ENCODE measurements around the gene CCDC138.

CCDC138 gene

DNA sequence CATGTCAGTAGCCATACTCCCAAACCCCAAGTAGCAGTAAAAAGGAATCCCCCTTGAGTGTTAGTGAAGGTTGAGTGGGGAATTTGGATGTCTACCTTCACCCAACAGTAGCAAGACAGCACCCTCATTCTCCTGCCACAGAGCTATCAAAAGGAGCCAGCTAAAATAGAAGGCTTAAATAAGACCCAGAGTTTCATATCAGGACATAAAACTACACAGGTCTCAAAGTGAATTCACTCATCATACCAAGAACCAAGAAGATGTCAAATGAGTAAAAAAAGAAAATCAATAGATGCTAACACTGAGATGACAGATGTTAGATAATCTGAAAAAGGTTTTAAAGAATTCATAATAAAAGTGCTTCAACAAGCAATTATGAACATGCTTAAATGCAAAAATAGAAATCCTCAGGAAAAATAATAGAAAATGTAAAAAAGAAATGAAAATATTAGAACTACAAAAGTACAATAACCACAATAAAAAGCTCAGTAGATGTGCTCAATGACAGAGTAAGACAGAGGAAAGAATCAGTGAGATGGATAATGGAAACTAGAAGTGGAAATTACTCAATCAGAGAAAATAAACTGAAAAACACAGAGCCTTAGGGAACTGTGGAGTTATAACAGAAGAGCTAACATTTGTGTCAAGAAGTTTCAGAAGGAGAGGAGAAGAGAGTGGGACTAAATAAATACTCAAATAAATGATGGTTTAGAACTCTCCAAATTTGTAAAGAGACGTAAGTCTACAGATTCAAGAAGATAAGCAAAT lies 111.9 kb downstream of the CCDC138 start:
- ATAC-seq, result no peak

DNA sequence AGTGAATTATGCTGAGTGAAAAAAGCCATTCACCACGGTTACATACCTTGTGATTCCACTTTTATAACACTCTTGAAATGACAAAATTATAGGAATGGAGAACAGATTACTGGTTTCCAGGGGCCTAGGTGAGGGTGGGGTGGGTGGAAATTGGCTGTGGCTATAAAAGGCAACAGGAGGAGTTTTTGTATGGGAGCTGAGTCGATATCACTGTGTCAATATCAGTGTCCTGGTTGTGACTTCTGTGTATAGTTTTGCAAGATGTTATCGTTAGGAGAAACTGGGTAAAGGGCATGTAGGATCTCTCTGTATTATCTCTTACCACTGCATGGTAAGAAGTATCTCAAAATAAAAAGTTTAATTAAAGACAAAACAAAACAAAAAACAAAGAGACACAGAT lies 118.1 kb downstream of the CCDC138 start:
- ATAC-seq, result no peak

DNA sequence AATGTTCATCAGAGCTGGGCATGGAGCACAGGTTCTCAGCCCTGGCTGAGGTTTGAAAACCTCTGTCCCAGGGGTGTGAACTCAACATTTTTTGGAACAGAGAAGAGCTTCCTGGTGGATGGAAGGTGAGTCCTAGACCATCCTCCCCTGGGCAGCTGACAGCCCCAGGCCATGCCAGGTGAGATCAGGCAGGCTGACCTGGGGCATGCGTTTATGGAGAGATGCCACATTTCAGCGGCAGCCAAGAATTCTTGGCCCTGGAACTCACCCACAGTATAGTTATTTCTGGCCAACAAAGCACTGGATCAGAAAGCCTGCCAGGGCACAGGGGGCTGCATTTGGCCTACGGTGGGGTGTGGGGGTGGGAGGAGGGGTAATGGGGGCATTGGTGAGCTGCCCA lies 118.6 kb downstream of the CCDC138 start:
- ATAC-seq, result no peak

DNA sequence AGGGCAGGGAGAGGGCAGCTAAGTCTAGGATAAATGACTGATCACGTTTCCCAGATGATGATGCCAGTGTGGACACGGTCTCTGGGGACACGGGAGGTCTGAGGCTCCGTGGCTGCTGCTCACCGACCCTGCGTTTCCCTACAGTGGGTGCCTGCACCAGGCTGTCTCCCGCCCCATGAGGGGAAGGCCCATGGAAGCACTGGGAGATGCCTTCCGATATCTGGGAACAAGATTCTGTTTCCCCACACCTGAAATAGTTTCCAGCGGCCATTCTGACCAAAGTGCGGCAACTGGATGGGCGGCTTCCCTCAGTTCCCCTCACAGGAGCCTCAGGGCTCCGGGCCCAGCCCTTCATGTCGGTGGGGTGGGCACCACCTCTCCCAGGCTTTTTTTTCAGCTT lies 119.3 kb downstream of the CCDC138 start:
- no peak for ATAC-seq

DNA sequence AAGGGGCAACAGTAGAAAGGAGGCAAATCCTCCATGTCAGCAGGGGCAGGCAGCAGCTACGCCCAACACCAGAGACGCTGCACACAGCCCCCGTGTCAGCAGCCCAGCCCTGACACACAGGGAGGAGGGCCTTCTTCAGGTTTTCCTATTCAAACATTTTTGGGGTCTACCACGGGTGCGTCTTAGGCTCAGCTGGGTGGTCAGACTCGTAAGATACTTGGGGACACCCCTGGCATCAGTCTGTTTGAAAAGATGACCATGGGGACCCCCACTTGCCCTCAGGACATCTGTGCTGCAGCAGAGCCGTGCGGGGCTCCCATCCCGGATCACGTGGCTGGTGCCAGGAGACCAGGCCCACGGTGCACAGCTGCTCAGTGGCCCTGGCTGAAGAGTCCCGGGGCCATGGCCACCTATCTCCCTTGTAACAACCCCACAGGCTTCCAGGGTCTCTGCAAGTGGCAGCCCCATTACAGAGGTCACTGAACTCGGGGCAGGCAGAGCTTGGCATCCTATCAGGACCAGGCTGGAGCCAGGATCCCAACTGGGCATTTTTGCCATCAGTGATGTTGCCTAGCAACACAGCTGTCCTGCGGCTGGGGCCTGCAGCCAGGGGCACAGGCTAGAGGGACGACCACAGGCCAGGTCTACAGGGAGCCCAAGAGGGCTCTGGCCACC lies 120.0 kb downstream of the CCDC138 start:
- no peak for ATAC-seq

DNA sequence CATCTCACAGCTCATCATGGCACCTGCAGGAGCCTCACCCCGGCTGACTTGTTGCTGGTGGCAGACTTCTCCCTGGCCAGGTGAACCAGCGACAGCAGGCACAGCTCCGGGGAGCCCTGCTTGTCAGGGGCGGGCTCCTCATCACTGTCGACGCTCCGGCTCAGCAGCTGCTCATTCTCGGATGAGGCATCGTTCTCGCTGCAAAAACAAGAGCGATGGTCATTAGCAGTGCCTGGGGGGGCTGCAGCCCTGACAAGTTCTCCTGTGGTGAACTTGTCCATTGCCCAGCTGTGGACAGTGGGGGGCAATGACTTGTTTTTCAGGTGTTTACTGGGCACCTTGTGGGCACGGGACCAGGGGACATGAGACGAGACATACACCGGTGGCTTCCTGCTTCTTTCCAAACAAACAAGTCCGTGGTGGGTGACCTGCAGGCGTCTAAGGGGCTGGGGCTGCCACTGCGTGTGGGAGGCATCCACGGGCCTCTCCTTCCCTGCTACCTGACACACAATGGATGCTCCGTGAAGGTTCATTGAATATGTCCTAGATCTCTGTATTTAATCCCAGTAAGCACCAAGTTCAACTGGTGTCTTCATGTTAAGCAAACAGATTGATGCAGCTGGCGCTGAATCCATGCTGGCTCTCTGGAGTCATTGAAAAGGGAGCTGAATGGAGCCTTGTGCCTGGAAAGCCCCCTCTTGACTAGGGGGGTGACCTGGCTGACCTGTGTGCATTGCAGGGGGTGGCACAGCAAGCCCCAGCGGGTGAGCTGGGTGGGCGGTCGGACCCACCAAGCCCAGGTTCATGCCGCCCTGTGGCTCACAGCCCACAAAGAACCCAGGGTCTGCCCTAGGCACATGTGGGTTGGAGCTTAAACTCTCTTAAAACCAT lies 121.5 kb downstream of the CCDC138 start:
- no peak for ATAC-seq

DNA sequence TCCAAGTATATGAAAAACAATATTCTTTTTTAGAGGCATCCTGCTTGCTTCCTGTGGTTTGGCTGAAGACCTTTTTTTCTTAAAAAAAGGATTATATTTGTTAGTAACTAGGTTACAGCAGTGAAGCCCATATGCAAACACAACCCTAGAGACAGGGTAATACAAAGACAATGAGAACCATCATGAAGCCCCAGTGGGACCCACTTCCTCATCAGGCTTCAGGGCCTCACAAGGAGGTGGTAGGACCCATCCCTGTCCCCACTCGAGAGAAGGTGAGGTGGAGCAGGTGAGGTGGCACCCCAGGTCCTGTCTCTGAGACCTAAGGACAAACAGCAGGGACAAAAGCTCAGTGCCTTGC lies 122.1 kb downstream of the CCDC138 start:
- no peak for ATAC-seq

DNA sequence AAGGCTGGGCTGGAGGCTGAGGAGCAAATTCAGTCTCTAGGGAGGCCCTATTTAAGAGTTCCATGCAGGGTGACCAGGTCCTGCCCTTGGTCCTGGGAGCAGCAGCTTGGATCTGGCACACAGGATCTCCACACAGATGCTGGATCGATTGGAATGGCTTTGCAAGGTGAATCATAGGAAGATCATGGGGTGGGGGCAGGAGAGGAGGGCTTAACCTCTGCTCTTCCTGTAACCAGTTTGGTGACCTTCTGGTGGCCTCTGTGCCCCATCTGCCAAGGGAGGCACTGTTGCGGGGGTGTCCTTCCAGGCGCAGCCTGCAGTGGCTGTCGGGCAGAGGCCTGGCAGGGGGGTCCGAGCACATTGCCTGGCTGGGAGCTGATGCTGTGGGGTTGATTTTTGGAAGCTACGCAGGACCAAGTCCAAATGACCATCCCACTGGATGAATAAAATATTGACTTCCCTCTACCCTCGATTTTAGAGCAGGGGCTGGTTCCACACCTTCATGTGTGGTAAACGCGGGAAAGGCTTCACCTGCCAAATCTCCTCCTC lies 122.8 kb downstream of the CCDC138 start:
- ATAC-seq, result no peak

DNA sequence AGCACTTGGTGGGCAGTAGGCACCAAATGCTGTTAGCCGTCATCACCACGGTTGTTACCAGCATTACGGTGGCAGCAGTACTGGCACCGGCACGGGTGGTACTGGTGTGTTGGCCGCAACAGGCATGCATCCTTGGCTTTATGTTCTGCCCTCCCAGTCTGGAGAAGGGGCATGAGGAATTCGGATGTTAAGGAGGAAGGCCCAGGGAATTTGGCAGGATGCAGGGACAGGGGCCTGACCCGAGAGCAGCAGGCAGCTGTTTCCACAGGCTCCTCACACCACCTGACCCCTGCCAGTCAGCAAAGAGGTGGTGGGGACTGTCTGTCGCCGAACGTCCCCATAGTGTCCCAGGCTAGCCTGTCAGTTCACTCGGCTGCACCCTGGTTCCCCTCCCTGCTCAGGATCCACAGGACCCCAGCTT lies 123.5 kb downstream of the CCDC138 start:
- ATAC-seq, result no peak

DNA sequence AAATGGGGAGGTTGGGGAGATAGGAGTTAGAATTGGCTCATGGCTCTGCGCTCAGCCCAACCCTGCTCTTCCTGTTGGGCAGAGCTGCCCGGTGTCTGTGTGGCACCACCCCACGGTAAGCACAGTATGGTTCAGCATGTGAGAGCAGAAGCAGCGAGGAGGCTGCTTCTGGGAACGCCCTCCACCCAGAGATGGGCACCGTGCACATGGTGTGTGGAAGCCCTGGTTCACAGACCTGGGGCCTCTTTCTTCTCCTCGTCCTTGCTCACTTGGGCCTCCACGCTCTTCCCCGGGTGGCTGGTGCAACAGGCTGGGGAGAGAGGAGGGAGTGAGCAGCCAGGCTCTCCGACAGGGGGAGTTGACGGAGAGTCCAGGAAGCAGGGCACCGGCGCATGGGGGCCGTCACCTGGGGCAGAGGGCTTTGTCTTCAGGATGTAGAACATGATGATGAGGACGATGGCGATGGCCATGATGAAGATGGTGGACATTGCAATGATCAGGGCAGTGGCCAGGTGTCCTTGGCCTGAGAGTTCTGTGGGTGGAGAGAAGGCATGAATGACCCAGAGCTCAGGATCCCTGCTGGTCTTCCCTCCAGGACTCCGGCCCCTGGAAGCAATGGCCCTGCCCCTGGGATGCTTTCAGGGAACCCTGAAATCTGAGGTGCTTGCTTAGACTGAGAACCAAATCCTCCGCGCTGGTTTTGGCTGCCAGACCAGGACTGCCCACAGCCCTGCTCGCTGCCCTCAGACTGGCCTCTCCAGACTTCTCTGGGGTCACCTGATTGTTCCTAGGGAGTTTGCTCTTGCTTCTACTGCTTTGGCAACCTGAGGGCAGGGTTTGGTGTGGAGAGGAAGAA lies 124.2 kb downstream of the CCDC138 start:
- ATAC-seq, result no peak

DNA sequence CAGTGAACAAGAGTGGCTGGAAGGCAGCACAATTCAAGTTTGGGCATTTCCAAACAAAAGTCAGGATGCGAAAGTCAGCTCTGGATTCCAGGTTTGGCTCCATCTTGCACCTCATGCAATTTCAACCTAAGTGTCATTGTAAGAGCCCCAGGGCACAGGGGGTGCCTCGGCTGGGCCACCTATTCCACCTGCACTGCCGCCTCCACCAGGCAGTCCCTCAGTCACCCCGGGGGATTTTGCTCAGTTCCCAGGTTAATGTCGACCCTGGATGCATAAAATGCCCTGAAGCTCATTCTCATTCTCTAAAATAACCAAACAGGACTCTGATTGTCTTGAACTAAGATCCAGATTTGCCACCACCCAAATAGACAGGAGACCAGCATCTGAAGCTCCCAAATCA lies 124.8 kb downstream of the CCDC138 start:
- ATAC-seq, result no peak

DNA sequence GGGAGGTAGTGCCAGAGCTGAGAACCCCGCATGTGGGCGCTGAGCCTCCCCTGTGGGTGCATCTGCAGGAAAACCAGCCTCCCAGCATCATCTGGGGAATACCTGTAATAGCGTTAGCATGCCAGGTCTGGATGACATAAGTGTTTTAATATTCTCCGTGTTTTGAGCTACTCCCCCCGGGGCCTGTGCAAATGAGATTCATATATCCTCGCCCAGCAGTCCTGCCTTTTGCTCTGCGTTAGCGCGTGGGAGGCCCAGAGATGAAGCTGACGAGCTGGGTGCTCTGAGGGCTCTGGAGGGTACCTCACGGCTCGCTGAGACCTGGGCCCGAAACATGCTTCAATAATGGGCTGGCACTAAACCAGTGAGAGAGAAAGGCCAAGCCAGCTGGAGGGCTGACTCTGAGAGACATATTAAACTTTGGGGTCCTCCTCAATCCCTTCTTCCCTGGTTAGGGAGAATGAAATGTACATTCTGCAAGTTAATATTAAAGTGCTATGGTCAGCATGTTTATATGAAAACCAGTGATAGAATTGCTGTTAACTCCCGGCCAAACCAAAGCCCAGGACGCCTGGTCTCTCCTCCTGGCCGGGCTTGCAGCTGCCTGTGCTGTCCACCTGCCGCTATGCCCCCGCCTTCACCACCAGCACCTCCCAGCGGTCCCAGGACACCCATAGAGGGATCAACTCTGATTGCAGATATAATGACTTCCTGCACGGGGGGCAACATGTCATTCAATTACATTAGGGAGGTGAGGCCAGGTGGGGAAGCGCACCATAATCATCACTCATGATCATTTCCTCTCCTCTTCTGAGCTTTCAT lies 125.4 kb downstream of the CCDC138 start:
- no peak for ATAC-seq

DNA sequence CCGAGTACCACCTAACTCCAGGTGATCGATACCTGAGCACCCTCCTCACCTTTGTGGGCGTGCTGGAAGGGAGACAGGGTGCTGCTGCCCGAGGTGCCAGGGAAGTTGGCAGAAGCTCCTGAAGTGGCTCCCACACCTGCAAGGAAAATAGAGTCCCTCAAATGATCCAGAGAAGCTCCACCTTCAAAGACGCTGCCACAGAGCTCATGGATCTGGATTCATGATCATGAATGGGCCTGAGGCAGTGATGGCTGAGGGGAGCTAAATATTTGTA lies 126.0 kb downstream of the CCDC138 start:
- no peak for ATAC-seq

DNA sequence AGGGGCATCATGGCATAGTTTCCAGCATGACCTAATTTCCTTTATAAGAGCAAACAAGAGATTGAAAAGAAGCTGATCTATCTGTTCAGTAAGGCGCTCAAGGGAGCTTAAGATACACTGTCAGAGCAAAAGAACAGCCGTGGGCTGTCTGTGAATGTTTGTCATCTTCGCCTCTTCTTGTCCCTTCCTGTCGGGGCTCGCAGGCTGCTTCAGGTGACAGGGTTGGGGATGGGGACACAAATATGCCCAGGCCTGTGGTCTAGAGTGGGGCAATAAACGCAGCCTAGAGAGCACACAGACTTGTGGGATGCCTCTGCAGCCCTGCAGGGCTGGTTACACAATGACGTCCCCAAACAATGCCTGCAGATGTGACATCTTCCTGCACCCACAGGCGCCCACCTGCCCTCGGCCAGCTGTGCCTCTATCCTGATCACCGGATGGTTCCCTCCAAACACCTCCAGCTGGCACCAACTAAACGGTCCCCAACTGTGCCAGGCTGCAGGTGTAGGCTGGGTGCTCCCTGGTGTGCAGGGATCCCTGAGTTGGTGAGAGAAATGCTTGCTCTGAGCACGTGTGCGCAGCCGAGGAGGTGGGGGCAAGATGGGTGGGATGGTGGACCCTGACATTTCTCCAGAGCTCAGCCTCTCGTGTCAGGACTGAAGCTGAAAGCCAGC lies 129.7 kb downstream of the CCDC138 start:
- no peak for ATAC-seq

DNA sequence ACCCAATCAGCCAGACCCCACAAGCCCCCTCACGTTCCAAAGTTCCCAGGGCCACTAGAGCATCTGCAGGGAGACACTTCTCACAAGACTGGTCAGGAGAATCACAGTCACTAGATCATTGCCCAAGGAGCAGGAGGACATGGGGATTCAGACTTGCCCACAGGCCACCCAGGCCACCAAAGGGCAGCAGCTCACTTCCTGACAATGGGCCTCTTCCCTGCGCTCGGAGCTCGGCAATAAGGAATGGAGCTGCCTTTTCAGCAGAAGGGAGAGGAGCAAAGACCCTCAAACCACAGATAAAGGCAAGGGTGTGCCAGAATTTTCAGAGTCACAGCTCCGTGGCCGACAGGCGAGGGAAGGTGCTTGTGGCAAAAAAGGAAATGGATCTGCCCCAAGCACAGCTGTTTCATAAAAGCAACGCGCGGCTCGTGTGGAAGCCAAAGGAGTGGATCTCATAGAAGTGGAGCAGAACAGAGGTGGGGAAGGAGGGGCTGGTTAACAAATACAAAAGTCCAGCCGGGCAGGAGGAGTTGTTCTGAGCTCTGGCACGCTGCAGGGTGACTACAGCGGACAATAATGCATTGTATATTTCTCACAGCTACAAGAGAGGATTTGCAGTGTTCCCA lies 130.3 kb downstream of the CCDC138 start:
- ATAC-seq, result no peak

DNA sequence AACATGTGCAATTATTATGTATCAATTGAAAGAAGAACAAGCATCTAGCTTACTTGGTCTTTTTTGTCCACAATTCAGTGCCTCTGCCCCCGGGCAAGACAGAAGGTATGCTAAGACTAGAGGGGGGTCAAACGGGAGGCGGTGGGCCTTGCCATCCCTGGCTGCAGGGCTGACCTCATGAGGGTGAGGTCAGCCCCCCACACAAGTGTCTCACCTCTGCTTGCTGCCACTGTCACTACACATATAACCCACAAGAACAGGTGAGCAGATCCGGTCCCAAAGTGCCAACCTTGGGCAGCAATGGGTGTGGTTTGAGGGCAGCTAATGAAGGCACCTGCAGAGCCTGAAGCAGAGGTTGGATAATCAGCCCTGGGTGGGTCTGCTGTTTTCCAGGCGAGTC lies 131.0 kb downstream of the CCDC138 start:
- no peak for ATAC-seq

DNA sequence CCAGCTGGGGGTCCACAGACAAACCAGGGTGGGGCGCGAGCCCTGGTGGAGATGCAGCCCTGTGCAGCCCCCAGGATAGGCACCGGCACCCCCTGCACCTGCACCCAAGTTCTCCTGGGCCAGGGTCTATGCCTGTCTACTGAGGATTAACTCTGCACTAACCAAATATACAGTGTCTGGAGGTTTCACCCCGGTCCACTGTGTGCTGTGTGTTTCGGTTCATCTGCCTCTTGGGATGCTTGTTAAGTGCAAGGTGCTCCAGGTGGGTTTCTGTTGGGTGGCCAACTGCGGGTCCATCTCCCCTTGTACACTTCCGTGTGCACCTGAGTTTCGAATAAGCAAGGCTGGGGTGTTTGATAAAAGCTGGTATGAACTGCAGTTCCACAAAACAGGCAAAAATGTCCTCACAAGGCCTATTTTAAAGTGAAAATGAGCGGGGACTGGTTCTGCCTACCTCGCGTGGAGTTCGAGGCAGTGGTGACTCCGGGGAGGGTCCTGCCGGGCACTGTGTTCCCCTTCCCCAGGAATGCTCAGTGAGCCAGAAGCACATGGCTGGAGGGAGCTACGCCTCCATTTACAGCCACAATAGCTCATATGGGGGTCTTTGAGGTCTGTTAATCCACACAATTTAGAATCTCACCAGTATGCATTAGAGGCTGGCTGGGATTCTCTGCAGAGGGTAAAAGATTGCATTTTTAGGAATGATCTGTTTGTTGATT lies 131.7 kb downstream of the CCDC138 start:
- ATAC-seq, result no peak

DNA sequence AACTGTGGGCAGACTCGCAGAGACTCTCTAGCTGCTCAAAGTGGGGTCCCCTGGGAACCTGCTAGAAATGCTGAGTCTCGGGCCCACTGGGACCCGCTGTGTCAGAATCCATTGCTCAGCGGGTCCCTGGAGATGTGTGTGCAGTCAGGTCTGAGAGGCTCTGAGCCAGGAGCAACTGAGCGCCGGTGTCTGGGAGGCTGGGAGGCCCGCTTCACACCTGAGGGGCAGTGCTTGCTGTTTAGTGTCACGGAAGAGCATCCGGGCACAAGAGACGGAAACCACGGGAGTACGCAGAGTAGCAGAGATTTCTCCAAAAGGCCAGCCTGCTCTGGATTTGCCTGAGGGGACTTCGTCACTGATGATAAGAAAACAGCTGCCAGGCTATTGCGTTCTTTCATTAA lies 132.4 kb downstream of the CCDC138 start:
- no peak for ATAC-seq

DNA sequence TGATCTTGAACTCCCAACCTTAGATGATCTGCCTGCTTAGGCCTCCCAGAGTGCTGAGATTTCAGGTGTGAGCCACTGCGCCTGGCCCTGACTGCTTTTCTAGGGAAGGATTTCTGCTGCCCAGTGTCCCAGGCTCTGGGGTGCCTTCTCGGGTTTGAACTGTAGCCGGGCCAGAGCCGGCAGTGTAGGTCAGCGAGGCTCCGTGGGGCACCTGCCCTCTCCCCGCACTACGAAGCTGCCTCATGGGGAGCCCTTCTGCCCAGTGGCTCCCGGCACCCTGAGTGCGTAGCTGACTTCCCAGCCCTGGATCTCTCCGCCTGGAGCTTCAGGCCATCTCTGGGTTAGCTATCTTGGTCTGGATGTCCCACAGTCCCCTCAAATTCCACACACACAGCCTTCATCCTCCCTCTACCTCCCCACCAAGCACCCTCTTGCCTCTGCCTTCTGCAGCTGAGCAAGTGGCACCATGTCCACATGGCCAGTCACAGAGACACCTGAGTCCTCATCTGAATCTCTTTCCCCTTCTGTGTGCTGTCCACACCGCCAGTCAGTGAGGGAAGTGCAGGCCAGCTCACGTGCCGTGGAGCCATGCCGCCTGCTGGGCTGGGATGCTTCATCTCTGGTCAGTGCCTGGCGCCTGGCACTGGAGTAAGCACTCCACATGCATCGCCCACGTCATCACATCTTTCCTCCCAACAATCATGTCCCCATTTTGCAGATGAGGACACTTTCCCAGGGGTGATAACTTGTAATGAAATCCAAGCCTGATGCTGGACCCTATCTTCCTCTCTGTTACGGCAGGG lies 133.2 kb downstream of the CCDC138 start:
- no peak for ATAC-seq

Measured in activated CD4-positive, CD25-positive, alpha-beta regulatory T cell treated with anti-CD3 and anti-CD28 coated beads, Interleukin-2, amount 50 U/mL, for 24 hours (primary cell).